SU-DHL-6 (cell line): ENCODE data around the gene HDAC2.

Experiments
- H2AFZ ChIP-seq: fragments of 200-600 bp; sonication (generic); 2 replicates; pipeline ENCODE4 v1.6.1; 2014; ENCODE audit warnings: low read depth, mild to moderate bottlenecking, moderate library complexity, mixed read lengths, antibody characterized with exemption, low read length; ENCODE audit not compliant: severe bottlenecking
- H3F3A ChIP-seq: fragments of 200-600 bp; shearing (Covaris generic); 2 replicates; pipeline ENCODE4 v1.6.0; 2016; ENCODE audit warnings: antibody characterized with exemption, mild to moderate bottlenecking; ENCODE audit not compliant: insufficient read depth
- H3K27ac ChIP-seq: fragments of 200-600 bp; sonication (generic); 2 replicates; pipeline ENCODE4 v1.5.1; 2016; ENCODE audit warnings: low read depth, mild to moderate bottlenecking, low read length, moderate library complexity, mixed read lengths
- H3K27me3 ChIP-seq: fragments of 200-600 bp; sonication (generic), shearing (Covaris generic); 2 replicates; pipeline ENCODE4 v1.6.0; 2014; ENCODE audit warnings: mild to moderate bottlenecking, low read length
- H3K36me3 ChIP-seq: fragments of 200-600 bp; sonication (generic); 2 replicates; pipeline ENCODE4 v1.6.1; 2014; ENCODE audit warnings: mild to moderate bottlenecking, low read length, mixed read lengths
- H3K4me2 ChIP-seq: fragments of 300-600, 200-600 bp; shearing (Covaris generic), sonication (generic); 2 replicates; pipeline ENCODE4 v1.6.0; 2014; ENCODE audit warnings: low read length, low read depth, mild to moderate bottlenecking; ENCODE audit not compliant: poor library complexity, severe bottlenecking
- H3K4me3 ChIP-seq: fragments of 200-600 bp; sonication (generic); 2 replicates; pipeline ENCODE4 v1.5.1; 2014; ENCODE audit warnings: antibody characterized with exemption, low read length, mild to moderate bottlenecking, mixed read lengths; ENCODE audit not compliant: insufficient read depth, poor library complexity, severe bottlenecking
- H3K79me2 ChIP-seq: fragments of 200-600 bp; sonication (generic); 2 replicates; pipeline ENCODE4 v1.6.1; 2014; ENCODE audit warnings: mild to moderate bottlenecking, low read length, moderate library complexity; ENCODE audit not compliant: insufficient read depth
- H3K9ac ChIP-seq: fragments of 200-600 bp; sonication (generic); 2 replicates; pipeline ENCODE4 v1.7.0; 2014; ENCODE audit warnings: mild to moderate bottlenecking, low read length
- H3K9me2 ChIP-seq: fragments of 200-600 bp; sonication (generic); replicated peaks from 2 replicates; pipeline ENCODE4 v1.6.1; 2014; ENCODE audit warnings: low read length; ENCODE audit not compliant: insufficient read depth
- H3K9me3 ChIP-seq: fragments of 200-600 bp; sonication (generic); 2 replicates; pipeline ENCODE4 v1.6.1; 2014; ENCODE audit warnings: low read length, mixed read lengths; ENCODE audit not compliant: insufficient read depth
- H4K20me1 ChIP-seq: fragments of 200-600 bp; sonication (generic); 2 replicates; pipeline ENCODE4 v1.6.1; 2014; ENCODE audit warnings: low read depth, mild to moderate bottlenecking, antibody characterized with exemption, low read length, moderate library complexity, mixed read lengths
- CTCF ChIP-seq: fragments of 200-600 bp; sonication (generic); IDR thresholded peaks from one replicate; pipeline ENCODE4 v1.5.1; 2017; ENCODE audit warnings: antibody characterized with exemption, mild to moderate bottlenecking, low read length, moderate library complexity; ENCODE audit not compliant: insufficient read depth, poor library complexity, severe bottlenecking
- EZH2phosphoT487 ChIP-seq: fragments of 200-600 bp; sonication (generic), shearing (Covaris generic); conservative IDR thresholded peaks from 2 replicates; pipeline ENCODE4 v1.6.1; 2018; ENCODE audit warnings: mild to moderate bottlenecking, antibody characterized with exemption, low read length, moderate library complexity, mixed read lengths

The HDAC2 gene

GRCh38 chr6:113909224-113909856 is 61.6 kb downstream of the HDAC2 start:
- no peak overlapping the region for H3K4me2 ChIP-seq

GRCh38 chr6:113908801-113909200 is 62.1 kb downstream of the HDAC2 start:
- no peak overlapping the region for H3K27ac ChIP-seq
- TF ChIP-seq EZH2phosphoT487: no peak
- no peaks in the 10 kb centered on the region for H3F3A ChIP-seq
- H3K79me2 ChIP-seq: no peaks in the 10 kb centered on the region
- no peaks in the 10 kb centered on the region for H3K9me3 ChIP-seq
- no peaks in the 10 kb centered on the region for H3K27me3 ChIP-seq
- no peaks in the 10 kb centered on the region for H4K20me1 ChIP-seq
- no peak overlapping the region for H2AFZ ChIP-seq
- no peak overlapping the region for H3K4me2 ChIP-seq
- no peaks in the 10 kb centered on the region for H3K9me2 ChIP-seq
- H3K4me3 ChIP-seq: no peak overlapping the region
- H3K9ac ChIP-seq: no peak overlapping the region
- no peaks in the 10 kb centered on the region for H3K36me3 ChIP-seq

More at GRCh38 chr6:113909224-113909856, 61.6 kb downstream of the HDAC2 start:
- Histone ChIP-seq H3K27ac (no peak overlapping the region), H2AFZ (no peak overlapping the region), H3K36me3 (no peaks in the 10 kb centered on the region), H3K27me3 (no peaks in the 10 kb centered on the region), H3F3A (no peaks in the 10 kb centered on the region), H4K20me1 (no peaks in the 10 kb centered on the region), H3K4me3 (no peak overlapping the region), H3K79me2 (no peaks in the 10 kb centered on the region), H3K9ac (no peak overlapping the region), H3K9me3 (no peaks in the 10 kb centered on the region), H3K9me2 (no peaks in the 10 kb centered on the region)
- no peak for TF ChIP-seq EZH2phosphoT487
- peak; percentile 46 for TF ChIP-seq CTCF

- Histone ChIP-seq H3F3A (no peaks in the 10 kb centered on the region), H3K4me3 (no peak overlapping the region)
These were observed 63.7 kb downstream of the HDAC2 start for GRCh38 chr6:113907102-113907815.

More at GRCh38 chr6:113907102-113907815, 63.7 kb downstream of the HDAC2 start:
- Histone ChIP-seq H3K27ac (no peak overlapping the region), H2AFZ (no peak overlapping the region), H3K4me2 (no peak overlapping the region), H3K9me3 (no peaks in the 10 kb centered on the region), H3K27me3 (no peaks in the 10 kb centered on the region), H4K20me1 (no peaks in the 10 kb centered on the region), H3K36me3 (no peaks in the 10 kb centered on the region), H3K9ac (no peak overlapping the region), H3K79me2 (no peaks in the 10 kb centered on the region), H3K9me2 (no peaks in the 10 kb centered on the region)
- TF ChIP-seq EZH2phosphoT487: no peak
- TF ChIP-seq CTCF: no peak
